ENCODE results near the gene RASSF5.

DNA sequence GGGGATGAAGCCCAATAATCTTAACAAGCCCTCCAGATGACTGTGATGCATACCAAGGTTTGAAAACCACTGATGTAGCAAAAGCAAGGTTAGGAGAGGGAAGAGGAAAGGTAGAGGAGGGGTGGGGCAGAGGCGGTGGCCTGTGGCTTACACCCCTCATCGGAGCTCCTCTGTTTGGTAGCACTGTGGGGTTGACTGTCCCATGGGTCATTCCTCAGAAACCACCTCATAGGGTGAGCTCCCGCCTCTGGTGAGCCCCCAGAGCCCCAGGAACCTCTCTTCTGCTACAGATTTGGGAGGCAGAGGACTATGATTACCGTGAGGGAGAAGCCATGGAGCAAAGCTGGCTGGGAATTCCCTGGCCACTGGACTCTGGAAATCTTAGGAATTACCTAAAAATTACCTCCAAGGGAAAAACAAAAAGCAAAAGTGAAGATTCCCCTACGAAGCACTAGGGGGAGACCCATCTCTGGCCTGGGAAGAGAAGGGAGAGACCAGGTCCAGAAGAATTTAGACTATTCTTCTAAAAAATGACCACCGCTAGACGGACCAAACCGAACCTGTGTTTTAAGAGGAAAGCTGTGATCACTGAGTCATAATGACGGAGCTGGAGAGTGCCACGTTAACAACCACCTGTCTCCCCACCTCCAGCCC, 1.5 kb upstream of the RASSF5 start:
- TF ChIP-seq ELF4 (CRISPR knock-in tag; IDR thresholded peaks at IDR 0.05; ENCODE audit: borderline replicate concordance) (no peak), SIN3A (IDR thresholded peaks at IDR 0.05; ENCODE audit: borderline replicate concordance, low read depth, low read length) (no peak), NR2F6 (IDR thresholded peaks at IDR 0.05) (no peak), NR2F6 (CRISPR knock-in tag; IDR thresholded peaks at IDR 0.05) (no peak), JUNB (CRISPR knock-in tag; IDR thresholded peaks at IDR 0.05; ENCODE audit: borderline replicate concordance) (no peak), SRSF9 (IDR thresholded peaks at IDR 0.05; ENCODE audit: borderline replicate concordance, insufficient read depth, low read depth, low read length, poor library complexity, severe bottlenecking) (no peak), MXI1 (IDR thresholded peaks at IDR 0.05; ENCODE audit: borderline replicate concordance, low read depth, low read length) (no peak), NAIF1 (CRISPR knock-in tag; IDR thresholded peaks at IDR 0.05; ENCODE audit: borderline replicate concordance) (no peak)
- TF ChIP-seq, protein P1, sequence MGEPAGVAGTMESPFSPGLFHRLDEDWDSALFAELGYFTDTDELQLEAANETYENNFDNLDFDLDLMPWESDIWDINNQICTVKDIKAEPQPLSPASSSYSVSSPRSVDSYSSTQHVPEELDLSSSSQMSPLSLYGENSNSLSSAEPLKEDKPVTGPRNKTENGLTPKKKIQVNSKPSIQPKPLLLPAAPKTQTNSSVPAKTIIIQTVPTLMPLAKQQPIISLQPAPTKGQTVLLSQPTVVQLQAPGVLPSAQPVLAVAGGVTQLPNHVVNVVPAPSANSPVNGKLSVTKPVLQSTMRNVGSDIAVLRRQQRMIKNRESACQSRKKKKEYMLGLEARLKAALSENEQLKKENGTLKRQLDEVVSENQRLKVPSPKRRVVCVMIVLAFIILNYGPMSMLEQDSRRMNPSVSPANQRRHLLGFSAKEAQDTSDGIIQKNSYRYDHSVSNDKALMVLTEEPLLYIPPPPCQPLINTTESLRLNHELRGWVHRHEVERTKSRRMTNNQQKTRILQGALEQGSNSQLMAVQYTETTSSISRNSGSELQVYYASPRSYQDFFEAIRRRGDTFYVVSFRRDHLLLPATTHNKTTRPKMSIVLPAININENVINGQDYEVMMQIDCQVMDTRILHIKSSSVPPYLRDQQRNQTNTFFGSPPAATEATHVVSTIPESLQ (CRISPR knock-in tag; conservative IDR thresholded peaks at IDR 0.05) = no peak
